ENCODE data around the gene CCNO. TPM values are rescaled to one million over a fixed set of nuclear protein-coding genes. Genes with fewer than 3 reads are reported as not detected.

CCNO gene
- total and polyA plus RNA-seq, 2 of the 8 experiments (the other 6 are each of a cell fraction or from before 2014, with no cell fraction given) = 0.14 to 0.41 TPM

DNA sequence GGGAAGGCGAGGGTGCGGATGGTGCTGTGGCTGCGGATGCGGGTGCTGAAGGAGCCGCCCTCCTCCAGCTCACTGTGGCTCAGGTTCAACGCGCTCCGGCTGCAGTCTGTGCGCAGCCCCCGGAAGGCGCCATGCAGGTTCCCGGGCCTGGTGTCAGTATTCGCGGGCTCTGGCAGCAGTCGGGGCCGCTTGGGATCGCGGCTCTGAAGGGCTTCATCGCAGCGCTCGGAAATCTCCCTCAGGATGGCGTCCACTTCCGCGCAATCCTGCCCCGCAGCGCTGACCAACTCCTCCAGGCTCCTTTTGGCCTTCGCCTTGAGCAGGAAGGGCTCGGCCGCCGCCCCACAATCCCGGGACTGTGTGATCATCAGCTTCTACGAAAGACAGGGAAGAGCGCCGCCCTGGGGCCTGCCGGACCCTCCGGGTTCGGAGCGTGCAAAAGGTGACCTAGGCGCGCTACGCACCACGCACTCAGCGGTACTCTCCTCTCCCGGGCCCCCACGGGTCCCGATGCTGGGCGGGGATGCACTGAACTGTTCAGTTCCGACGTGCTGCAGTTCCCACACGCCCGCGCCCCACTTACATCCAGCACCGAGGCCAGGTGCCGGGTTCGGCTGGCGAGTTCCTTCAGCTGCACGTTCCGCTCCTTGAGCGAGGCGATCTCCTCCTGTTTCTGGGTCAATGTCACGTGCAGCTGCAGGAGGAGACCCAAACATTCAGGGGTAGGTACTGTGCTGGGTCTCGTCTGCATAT, 12.8 kb downstream of the CCNO start (continued):
- TF ChIP-seq CHD7 (IDR thresholded peaks at IDR 0.05; ENCODE audit: insufficient replicate concordance, low read length) (no peak), RAD21 (IDR thresholded peaks at IDR 0.05 in 1 of 2, conservative IDR thresholded peaks at IDR 0.05 in 1 of 2; ENCODE audit: low read depth in 2 of 2, low read length in 2 of 2) (peak; percentile 27 to 53; a peak in 3 of 4 replicates), ATF3 (IDR thresholded peaks at IDR 0.05; ENCODE audit: insufficient read depth, low read depth, low read length) (0 out of 2 replicates have a peak, but pooled peaks have one; percentile 7), JUN (IDR thresholded peaks at IDR 0.05; ENCODE audit: low read depth, low read length) (no peak), GTF2F1 (IDR thresholded peaks at IDR 0.05; ENCODE audit: borderline replicate concordance, low read depth, low read length) (no peak), TEAD4 (IDR thresholded peaks at IDR 0.05; ENCODE audit: low read depth, low read length) (no peak), POU5F1 (IDR thresholded peaks at IDR 0.05; ENCODE audit: low read depth, low read length) (no peak), CHD2 (IDR thresholded peaks at IDR 0.05; ENCODE audit: low read length) (no peak), HDAC2 (IDR thresholded peaks at IDR 0.05; ENCODE audit: borderline replicate concordance in 1 of 2, low read depth in 2 of 2, low read length in 2 of 2) (peak in 1 of 2 experiments; percentile 78; a peak in 1 of 4 replicates)
